HEK293T (cell line): Measurements from ENCODE around the gene LTBP1.

Experiments used
- ARNT ChIP-seq: fragments of 450-650 bp; IDR thresholded peaks from 2 replicates; pipeline ENCODE4 v1.6.1; 2017; ENCODE audit warnings: mild to moderate bottlenecking
- BHLHE40 ChIP-seq: fragments of 450-650 bp; IDR thresholded peaks from 2 replicates; pipeline ENCODE4 v1.6.1; 2016; ENCODE audit warnings: mild to moderate bottlenecking, moderate library complexity, borderline replicate concordance
- ELF4 ChIP-seq: fragments of 450-650 bp; IDR thresholded peaks from 2 replicates; pipeline ENCODE4 v1.6.1; 2017; ENCODE audit warnings: antibody characterized with exemption
- FOXA1 ChIP-seq: fragments of 450-650 bp; IDR thresholded peaks from 2 replicates; pipeline ENCODE4 v1.6.1; 2016; ENCODE audit warnings: mild to moderate bottlenecking
- FOXK2 ChIP-seq: fragments of 450-650 bp; IDR thresholded peaks from 2 replicates; pipeline ENCODE4 v1.6.1; 2016; ENCODE audit warnings: mild to moderate bottlenecking
- FOXM1 ChIP-seq: fragments of 450-650 bp; IDR thresholded peaks from 2 replicates; pipeline ENCODE4 v1.6.1; 2017; ENCODE audit warnings: mild to moderate bottlenecking, borderline replicate concordance
- HDGF ChIP-seq: fragments of 450-650 bp; IDR thresholded peaks from 2 replicates; pipeline ENCODE4 v1.6.1; 2017; ENCODE audit warnings: antibody characterized with exemption, borderline replicate concordance
- LEF1 ChIP-seq: fragments of 450-650 bp; IDR thresholded peaks from 2 replicates; pipeline ENCODE4 v1.6.1; 2017; ENCODE audit warnings: mild to moderate bottlenecking, borderline replicate concordance
- NFRKB ChIP-seq: fragments of 450-650 bp; IDR thresholded peaks from 2 replicates; pipeline ENCODE4 v1.6.1; 2016; ENCODE audit warnings: mild to moderate bottlenecking, moderate library complexity
- SP1 ChIP-seq: fragments of 450-650 bp; IDR thresholded peaks from 2 replicates; pipeline ENCODE4 v1.6.1; 2017
- SUZ12 ChIP-seq: fragments of 450-650 bp; IDR thresholded peaks from 2 replicates; pipeline ENCODE4 v1.6.1; 2016; ENCODE audit warnings: mild to moderate bottlenecking
- TARDBP ChIP-seq: fragments of 450-650 bp; IDR thresholded peaks from 2 replicates; pipeline ENCODE4 v1.6.1; 2016
- TF ChIP-seq, protein P1 (sequence below): fragments of 450-650 bp; IDR thresholded peaks from 2 replicates; pipeline ENCODE4 v1.6.1; 2016

DNA sequence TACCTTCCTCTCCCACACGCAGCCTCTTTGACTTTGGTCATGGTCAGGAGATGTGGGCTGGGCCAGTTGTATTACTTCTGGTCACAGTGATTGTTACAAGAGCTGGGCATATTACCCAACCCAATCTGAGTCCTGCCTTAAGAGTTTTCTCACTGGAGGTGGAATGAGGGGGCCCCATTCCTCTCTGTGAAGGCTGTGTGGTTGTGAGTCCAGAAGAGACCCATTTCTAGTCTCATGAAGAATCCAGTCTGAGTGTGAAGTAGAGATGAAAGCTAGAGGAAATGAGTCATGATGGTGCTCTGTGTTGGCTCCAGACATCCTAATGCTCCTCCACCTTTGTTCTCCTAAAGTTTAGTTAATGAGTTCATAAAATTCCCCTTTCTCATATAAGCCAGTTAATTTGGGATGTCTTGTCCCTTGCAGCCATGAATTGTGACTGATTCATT, 478.9 kb downstream of the LTBP1 start:
- no peak for TF ChIP-seq ELF4
- TF ChIP-seq FOXA1: no peak
- TF ChIP-seq BHLHE40: no peak
- no peak for TF ChIP-seq NFRKB
- TF ChIP-seq FOXM1: no peak
- no peak for TF ChIP-seq LEF1
- TF ChIP-seq HDGF: no peak
- no peak for TF ChIP-seq SP1
- TF ChIP-seq ARNT: no peak
- TF ChIP-seq TARDBP: no peak
- no peak for TF ChIP-seq SUZ12
- TF ChIP-seq FOXK2: no peak
- TF ChIP-seq, protein P1, sequence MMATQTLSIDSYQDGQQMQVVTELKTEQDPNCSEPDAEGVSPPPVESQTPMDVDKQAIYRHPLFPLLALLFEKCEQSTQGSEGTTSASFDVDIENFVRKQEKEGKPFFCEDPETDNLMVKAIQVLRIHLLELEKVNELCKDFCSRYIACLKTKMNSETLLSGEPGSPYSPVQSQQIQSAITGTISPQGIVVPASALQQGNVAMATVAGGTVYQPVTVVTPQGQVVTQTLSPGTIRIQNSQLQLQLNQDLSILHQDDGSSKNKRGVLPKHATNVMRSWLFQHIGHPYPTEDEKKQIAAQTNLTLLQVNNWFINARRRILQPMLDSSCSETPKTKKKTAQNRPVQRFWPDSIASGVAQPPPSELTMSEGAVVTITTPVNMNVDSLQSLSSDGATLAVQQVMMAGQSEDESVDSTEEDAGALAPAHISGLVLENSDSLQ: no peak
